Measurements from ENCODE around the gene MORC1.

- no peak for TF ChIP-seq CTCF (conservative IDR thresholded peaks at IDR 0.05)
- TF ChIP-seq ZFX (IDR thresholded peaks at IDR 0.05): no peak
These were observed 22.8 kb downstream of the MORC1 start for GRCh38 chr3:109095166-109095565.
